Measurements from ENCODE around the gene DNAJC17. TPM values are rescaled to one million over a fixed set of nuclear protein-coding genes. Genes with fewer than 3 reads are reported as not detected.
A peak's percentile ranks its signal among the peaks of the same experiment; 100 is the strongest.

Gene DNAJC17
- total and polyA plus RNA-seq, 4 donors, result 12.8 to 47.4 (median 31.0) TPM

DNA sequence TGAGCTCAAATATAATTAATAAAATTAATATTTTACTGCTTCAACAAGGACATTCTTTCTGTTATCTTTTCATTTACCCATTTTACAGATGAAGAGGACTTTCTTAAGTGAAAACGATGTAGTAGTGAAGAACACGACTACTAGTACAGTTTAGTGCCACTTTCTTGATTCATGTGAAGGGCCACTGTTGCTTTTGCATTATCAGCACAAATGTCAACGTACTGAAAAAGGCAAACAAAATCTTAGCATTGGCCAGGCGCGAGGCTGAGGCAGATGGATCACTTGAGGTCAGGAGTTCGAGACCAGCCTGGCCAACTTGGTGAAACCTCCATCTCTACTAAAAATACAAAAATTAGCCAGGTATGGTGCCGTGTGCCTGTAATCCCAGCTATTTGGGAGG, 11.8 kb upstream of the DNAJC17 start:
- H3K27me3 ChIP-seq (ENCODE audit: control insufficient read depth, insufficient read depth, low read length), result no peaks in the 10 kb centered on the region
- no peak overlapping the region for H3K27ac ChIP-seq (ENCODE audit: low read depth, low read length)
- H3K4me1 ChIP-seq (ENCODE audit: control insufficient read depth, insufficient read depth, low read length), result peaks cover 9% of the 10 kb centered on the region
- peaks cover 3% of the 10 kb centered on the region for H3K36me3 ChIP-seq (ENCODE audit: control insufficient read depth, insufficient read depth, low read length)
- H3K9me3 ChIP-seq (ENCODE audit: control insufficient read depth, insufficient read depth, low read length), result no peaks in the 10 kb centered on the region
- 94% methylated on average over 2 of the region's 7 CpGs for WGBS (ENCODE audit: insufficient coverage)
- DNase-seq (ENCODE audit: low read depth in 4 of 6, low spot score in 6 of 6), result no peak
- H3K4me3 ChIP-seq (ENCODE audit: low read depth, low read length), result no peak overlapping the region

DNA sequence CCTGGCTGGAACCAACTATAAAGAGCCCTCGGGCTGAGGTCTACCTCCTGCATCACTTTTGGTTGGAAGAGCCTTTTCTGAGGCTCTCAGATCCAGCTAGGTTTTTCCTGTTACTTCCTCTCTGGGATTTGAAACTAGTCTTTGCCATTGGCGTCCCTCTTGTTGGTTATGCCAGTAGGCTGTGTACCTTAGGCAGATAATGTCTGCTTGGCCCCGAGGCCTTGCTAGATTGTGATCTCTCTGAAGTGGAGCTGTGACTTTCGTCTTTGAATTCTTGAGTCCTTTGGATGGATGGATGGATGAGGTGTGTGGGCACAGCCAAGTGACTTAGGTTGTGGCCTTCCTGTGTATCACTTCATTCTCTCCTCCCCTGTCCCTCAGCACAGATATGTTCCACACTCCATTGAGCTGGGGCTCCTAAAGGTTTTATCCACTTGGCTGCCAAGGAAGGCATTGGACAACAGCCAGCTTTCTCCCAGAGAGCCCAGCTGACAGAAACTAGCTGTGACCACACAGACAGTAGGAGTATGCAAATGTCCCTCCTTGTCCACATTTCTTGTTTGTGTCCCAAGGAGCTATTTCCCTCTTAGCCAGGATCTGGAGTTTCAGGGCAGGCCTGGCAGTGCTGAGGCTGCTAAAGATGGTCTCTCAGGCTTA, 7.9 kb upstream of the DNAJC17 start:
- 100% methylated on average over 1 of the region's 4 CpGs for WGBS (ENCODE audit: insufficient coverage)
- no peaks in the 10 kb centered on the region for H3K9me3 ChIP-seq (ENCODE audit: control insufficient read depth, insufficient read depth, low read length)
- peaks cover 25% of the 10 kb centered on the region for H3K36me3 ChIP-seq (ENCODE audit: control insufficient read depth, insufficient read depth, low read length)
- peaks cover 9% of the 10 kb centered on the region for H3K4me1 ChIP-seq (ENCODE audit: control insufficient read depth, insufficient read depth, low read length)
- H3K27ac ChIP-seq (ENCODE audit: low read depth, low read length), result no peak overlapping the region
- peak in 4 of 6 donors; percentile 24 to 81 (median 66) for DNase-seq (ENCODE audit: low read depth in 4 of 6, low spot score in 6 of 6)
- H3K4me3 ChIP-seq (ENCODE audit: low read depth, low read length), result no peak overlapping the region
- H3K27me3 ChIP-seq (ENCODE audit: control insufficient read depth, insufficient read depth, low read length), result no peaks in the 10 kb centered on the region

DNA sequence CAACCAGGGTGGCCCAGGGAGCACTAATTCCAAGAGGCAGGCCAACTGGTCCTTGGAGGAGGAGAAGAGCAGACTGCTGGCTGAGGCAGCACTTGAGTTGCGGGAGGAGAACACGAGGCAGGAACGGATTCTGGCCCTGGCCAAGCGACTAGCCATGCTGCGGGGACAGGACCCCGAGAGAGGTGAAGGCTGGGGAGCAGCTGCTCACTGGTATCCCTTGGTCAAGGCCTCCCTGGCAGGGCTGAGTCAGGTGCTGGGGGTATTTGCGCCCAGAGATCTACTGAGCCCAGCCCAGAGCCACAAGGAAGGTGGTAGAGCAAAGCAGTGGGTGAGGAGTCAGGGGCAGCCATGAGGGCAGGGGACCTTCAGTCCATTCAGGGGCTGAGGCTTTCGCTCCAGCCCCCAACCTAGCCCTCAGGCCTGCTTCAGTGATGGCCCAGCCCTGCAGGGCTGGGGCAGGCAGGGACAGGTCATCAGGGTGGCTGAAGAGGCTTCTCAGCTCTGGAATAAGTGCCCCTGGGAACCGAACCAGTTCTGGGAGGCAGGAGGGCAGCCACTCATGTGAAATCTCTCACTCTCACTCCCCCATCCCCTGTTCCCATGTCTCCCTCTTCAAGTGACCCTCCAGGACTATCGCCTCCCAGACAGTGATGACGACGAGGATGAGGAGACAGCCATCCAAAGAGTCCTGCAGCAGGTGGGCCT, 5.6 kb upstream of the DNAJC17 start:
- no peak overlapping the region for H3K27ac ChIP-seq (ENCODE audit: low read depth, low read length)
- DNase-seq (ENCODE audit: low read depth in 4 of 6, low spot score in 6 of 6), result no peak
- peaks cover 26% of the 10 kb centered on the region for H3K4me1 ChIP-seq (ENCODE audit: control insufficient read depth, insufficient read depth, low read length)
- H3K4me3 ChIP-seq (ENCODE audit: low read depth, low read length), result no peak overlapping the region
- no peaks in the 10 kb centered on the region for H3K9me3 ChIP-seq (ENCODE audit: control insufficient read depth, insufficient read depth, low read length)
- H3K36me3 ChIP-seq (ENCODE audit: control insufficient read depth, insufficient read depth, low read length), result peaks cover 37% of the 10 kb centered on the region
- WGBS (ENCODE audit: insufficient coverage), result 97% methylated on average over 8 of the region's 12 CpGs
- H3K27me3 ChIP-seq (ENCODE audit: control insufficient read depth, insufficient read depth, low read length), result no peaks in the 10 kb centered on the region

DNA sequence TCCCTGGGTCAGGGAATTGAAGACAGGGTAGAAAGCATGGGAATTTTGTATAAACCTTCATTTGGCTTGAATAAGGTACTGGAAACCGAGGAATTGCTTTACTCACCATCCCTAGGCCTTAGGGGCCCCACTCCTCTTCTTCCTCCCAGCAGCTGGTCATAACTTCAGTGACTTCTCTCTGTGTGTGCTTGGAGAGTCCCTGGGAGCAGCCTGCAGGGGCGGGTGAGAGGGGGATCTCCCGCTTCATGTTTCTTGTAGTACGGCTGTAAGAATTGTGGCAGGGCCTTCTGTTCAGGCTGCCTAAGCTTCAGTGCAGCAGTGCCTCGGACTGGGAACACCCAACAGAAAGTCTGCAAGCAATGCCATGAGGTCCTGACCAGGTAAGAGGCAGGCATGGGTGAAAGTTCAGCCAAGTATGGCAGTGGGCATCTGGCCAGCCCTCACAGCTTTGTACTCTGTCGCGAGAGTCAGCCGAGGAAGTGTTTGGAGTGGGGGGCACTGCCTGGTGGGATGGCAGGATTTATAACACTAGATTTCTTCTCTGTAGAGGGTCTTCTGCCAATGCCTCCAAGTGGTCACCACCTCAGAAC, 1.7 kb upstream of the DNAJC17 start:
- WGBS (ENCODE audit: insufficient coverage), result 63% methylated on average over 3 of the region's 8 CpGs
- DNase-seq (ENCODE audit: low read depth in 4 of 6, low spot score in 6 of 6), result no peak
- no peak overlapping the region for H3K27ac ChIP-seq (ENCODE audit: low read depth, low read length)

DNA sequence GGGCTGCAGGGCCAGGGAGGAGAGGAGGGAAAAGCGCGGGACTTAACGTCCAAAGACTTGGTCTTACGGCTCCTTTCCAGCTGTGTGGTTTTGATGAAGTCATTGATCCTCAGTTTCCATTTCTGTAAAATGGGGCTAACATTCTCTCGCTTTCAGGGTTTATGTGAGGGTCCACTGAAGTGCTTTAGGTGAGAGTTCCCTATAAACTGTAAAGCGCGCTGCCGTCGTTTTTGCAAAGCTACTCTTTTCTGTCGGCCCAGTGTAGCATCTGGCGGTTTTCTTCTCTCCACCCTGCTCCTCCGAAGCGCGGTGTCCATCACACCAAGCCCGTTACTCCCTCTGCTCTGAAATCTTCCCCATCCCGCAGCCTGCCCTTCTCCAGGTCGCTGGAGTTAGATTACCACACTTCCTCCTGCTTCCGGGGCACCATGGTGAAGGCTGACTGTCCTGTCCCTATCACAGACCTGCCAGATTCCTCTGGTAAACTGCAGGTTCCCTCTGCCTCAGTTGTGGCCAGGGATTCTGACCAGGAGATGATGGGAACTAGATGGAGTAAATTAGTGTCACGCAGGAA, 702 bp upstream of the DNAJC17 start:
- no peak for DNase-seq (ENCODE audit: low read depth in 4 of 6, low spot score in 6 of 6)
- 55% methylated on average over 13 of the region's 19 CpGs for WGBS (ENCODE audit: insufficient coverage)
- peak overlapping the region; percentile 97 for H3K27ac ChIP-seq (ENCODE audit: low read depth, low read length)

More for the DNA sequence above, 1.7 kb upstream of the DNAJC17 start:
- H3K4me1 ChIP-seq (ENCODE audit: control insufficient read depth, insufficient read depth, low read length), result peaks cover 28% of the 10 kb centered on the region
- no peaks in the 10 kb centered on the region for H3K27me3 ChIP-seq (ENCODE audit: control insufficient read depth, insufficient read depth, low read length)
- H3K9me3 ChIP-seq (ENCODE audit: control insufficient read depth, insufficient read depth, low read length), result no peaks in the 10 kb centered on the region
- H3K4me3 ChIP-seq (ENCODE audit: low read depth, low read length), result no peak overlapping the region
- H3K36me3 ChIP-seq (ENCODE audit: control insufficient read depth, insufficient read depth, low read length), result peaks cover 35% of the 10 kb centered on the region

DNA sequence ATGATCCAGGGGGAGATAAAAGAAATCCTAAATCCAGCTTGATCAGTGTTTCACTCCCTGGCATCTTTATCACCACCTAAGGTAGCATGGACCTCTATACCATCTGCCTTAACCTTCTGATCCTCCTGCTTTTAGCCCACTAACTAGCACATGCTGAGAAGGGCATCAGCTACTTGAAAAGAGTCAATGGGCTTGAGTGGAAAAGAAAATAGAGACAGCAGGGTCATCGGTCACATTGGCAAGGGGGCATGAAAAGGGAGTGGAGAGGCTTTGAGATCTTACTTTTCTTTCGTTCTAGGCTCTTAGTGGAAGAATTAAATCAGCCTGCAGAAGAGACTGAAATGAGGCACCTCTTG, 623 bp downstream of the DNAJC17 start:
- H3K27me3 ChIP-seq (ENCODE audit: control insufficient read depth, insufficient read depth, low read length), result no peaks in the 10 kb centered on the region
- peak overlapping the region; percentile 100 for H3K4me3 ChIP-seq (ENCODE audit: low read depth, low read length)
- peak overlapping the region; percentile 97 for H3K27ac ChIP-seq (ENCODE audit: low read depth, low read length)
- peaks cover 28% of the 10 kb centered on the region for H3K4me1 ChIP-seq (ENCODE audit: control insufficient read depth, insufficient read depth, low read length)
- DNase-seq (ENCODE audit: low read depth in 4 of 6, low spot score in 6 of 6), result no peak
- no peaks in the 10 kb centered on the region for H3K9me3 ChIP-seq (ENCODE audit: control insufficient read depth, insufficient read depth, low read length)
- 0% methylated on average over 2 of the region's 2 CpGs for WGBS (ENCODE audit: insufficient coverage)
- H3K36me3 ChIP-seq (ENCODE audit: control insufficient read depth, insufficient read depth, low read length), result peaks cover 22% of the 10 kb centered on the region

More for the DNA sequence above, 702 bp upstream of the DNAJC17 start:
- Histone ChIP-seq H3K4me1 (ENCODE audit: control insufficient read depth, insufficient read depth, low read length) (peaks cover 28% of the 10 kb centered on the region), H3K27me3 (ENCODE audit: control insufficient read depth, insufficient read depth, low read length) (no peaks in the 10 kb centered on the region), H3K36me3 (ENCODE audit: control insufficient read depth, insufficient read depth, low read length) (peaks cover 27% of the 10 kb centered on the region), H3K4me3 (ENCODE audit: low read depth, low read length) (peak overlapping the region; percentile 100), H3K9me3 (ENCODE audit: control insufficient read depth, insufficient read depth, low read length) (no peaks in the 10 kb centered on the region)

DNA sequence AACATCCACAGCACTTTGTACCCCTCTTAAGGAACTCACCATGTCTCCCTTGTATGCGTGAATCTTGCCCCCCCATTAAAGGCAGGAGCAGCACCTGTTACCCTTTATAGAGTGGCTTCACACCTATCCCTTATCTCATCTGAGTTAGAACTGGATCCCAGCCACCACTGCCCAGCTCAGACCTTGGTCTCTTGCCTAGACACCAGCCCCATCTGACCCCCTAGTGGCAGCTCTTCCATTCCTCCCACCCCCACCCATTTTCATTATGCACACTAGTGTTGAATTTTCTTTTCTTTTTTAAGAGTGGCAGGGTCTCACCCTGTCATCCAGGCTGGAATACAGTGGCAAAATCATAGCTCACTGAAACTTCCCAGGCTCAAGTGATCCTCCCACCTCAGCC, 3.6 kb downstream of the DNAJC17 start:
- Histone ChIP-seq H3K36me3 (ENCODE audit: control insufficient read depth, insufficient read depth, low read length) (peaks cover 2% of the 10 kb centered on the region), H3K4me1 (ENCODE audit: control insufficient read depth, insufficient read depth, low read length) (peaks cover 20% of the 10 kb centered on the region), H3K27me3 (ENCODE audit: control insufficient read depth, insufficient read depth, low read length) (no peaks in the 10 kb centered on the region), H3K9me3 (ENCODE audit: control insufficient read depth, insufficient read depth, low read length) (no peaks in the 10 kb centered on the region), H3K4me3 (ENCODE audit: low read depth, low read length) (no peak overlapping the region), H3K27ac (ENCODE audit: low read depth, low read length) (no peak overlapping the region)
- WGBS (ENCODE audit: insufficient coverage), result 92% methylated on average over 1 of the region's 1 CpG
- no peak for DNase-seq (ENCODE audit: low read depth in 4 of 6, low spot score in 6 of 6)

DNA sequence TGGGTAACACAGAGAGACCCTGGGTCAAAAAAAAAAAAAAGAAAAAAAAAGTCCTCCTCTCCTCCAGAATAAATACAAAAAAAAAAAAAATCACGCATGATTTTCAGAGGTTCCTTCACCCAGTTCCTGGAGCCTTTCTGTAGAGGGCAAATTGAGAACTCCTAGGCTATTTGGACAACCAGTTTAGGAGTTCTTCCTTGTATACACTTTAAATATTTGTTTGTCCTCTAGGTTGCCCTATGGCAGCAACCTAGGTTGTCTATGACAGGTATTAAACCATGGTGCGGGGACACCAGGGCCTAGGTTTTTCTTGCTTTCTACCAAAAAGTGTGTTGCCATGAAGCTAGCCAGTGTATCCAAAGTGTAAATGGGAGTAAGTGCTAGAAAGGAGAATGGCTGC, 4.2 kb downstream of the DNAJC17 start:
- no peaks in the 10 kb centered on the region for H3K9me3 ChIP-seq (ENCODE audit: control insufficient read depth, insufficient read depth, low read length)
- H3K4me1 ChIP-seq (ENCODE audit: control insufficient read depth, insufficient read depth, low read length), result peaks cover 14% of the 10 kb centered on the region
- no peaks in the 10 kb centered on the region for H3K27me3 ChIP-seq (ENCODE audit: control insufficient read depth, insufficient read depth, low read length)
- H3K27ac ChIP-seq (ENCODE audit: low read depth, low read length), result no peak overlapping the region
- H3K4me3 ChIP-seq (ENCODE audit: low read depth, low read length), result no peak overlapping the region
- H3K36me3 ChIP-seq (ENCODE audit: control insufficient read depth, insufficient read depth, low read length), result peaks cover 2% of the 10 kb centered on the region
- DNase-seq (ENCODE audit: low read depth in 4 of 6, low spot score in 6 of 6), result no peak
- 100% methylated on average over 1 of the region's 2 CpGs for WGBS (ENCODE audit: insufficient coverage)

DNA sequence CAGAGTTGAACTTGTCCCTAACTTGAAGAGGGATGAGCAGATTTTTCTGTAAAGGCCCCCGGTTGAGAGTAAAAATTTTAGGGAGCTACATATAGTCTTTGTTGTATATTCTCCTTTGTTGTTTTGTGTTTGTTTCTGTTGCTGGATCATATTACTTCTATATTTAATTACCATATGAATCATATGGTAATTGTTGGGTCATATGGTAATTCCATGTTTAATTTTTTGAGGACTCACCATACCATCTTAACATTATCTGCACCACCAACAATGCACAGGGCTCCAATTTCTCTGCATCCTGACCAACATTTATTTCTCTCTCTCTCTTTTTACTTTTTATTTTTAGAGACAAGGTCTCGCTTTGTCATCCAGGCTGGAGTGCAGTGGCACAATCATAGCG, 7.8 kb downstream of the DNAJC17 start:
- 92% methylated on average over 2 of the region's 3 CpGs for WGBS (ENCODE audit: insufficient coverage)
- no peaks in the 10 kb centered on the region for H3K4me1 ChIP-seq (ENCODE audit: control insufficient read depth, insufficient read depth, low read length)
- H3K27ac ChIP-seq (ENCODE audit: low read depth, low read length), result no peak overlapping the region
- DNase-seq (ENCODE audit: low read depth in 4 of 6, low spot score in 6 of 6), result no peak
- H3K9me3 ChIP-seq (ENCODE audit: control insufficient read depth, insufficient read depth, low read length), result no peaks in the 10 kb centered on the region
- H3K36me3 ChIP-seq (ENCODE audit: control insufficient read depth, insufficient read depth, low read length), result peaks cover 2% of the 10 kb centered on the region
- H3K27me3 ChIP-seq (ENCODE audit: control insufficient read depth, insufficient read depth, low read length), result no peaks in the 10 kb centered on the region
- no peak overlapping the region for H3K4me3 ChIP-seq (ENCODE audit: low read depth, low read length)
